Measurements from ENCODE around the gene LATS2. TPM values are rescaled to one million over a fixed set of nuclear protein-coding genes. Genes with fewer than 3 reads are reported as not detected.

LATS2 gene
- 10 to 100 TPM; 33.0 to 69.6 (median 37.5) TPM for total RNA-seq

DNA sequence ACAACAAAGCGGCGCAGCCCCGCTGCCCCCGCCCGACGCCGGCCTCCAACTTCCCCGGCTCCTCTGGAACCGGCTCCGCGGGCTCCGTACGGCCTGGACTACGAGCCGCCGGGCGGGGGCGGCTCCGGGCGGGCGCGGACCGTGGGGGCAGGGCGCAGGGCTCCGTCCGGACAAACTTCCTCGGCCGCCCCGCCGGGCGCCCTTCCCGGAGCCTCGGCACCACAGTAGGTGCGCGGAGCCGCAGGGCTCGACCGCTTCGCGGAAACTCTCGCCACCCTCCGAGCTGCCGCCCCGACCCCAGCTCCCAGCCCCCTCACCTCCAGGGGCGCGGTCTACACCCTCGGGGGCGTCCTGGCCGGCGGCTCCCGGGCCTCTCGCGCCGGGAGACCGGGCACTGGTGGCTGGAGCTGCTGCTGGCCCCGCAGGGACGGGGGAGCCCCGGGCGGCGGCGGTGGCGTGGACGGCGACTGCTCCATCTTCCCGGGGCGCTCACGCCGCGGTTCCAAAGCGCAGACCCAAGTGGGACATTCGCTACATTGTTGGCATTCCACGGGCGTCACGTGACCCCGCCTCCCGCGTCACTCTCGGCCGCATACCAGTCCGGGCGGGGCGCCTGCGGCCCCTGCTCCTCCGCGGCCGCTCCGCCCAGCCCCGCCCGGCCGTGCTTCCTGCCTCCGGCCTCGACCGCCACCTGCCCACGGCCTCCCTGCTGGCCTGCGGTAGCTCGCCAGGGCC, at the start of gene LATS2:
Gene LATS2 (minus strand): TSS at position 558 of the 735 bp plus-strand sequence. CDS start 15,560 bp downstream, outside the sequence.
- peak within 1 kb of the TSS; percentile 75 to 98 (median 93) for H3K4me3 ChIP-seq (replicated peaks in 1 of 3)
- peak within 1 kb of the TSS; percentile 100 for H3K27ac ChIP-seq
- intact Hi-C loops (cut with DNase I), result loop anchor here (5.0 kb wide), 1 partner anchor 119 kb away; no protein-coding TSS in a partner anchor
- no peaks in the 10 kb centered on the region for H3K27me3 ChIP-seq
- peak; percentile 89 to 98 for TF ChIP-seq POLR2A (IDR thresholded peaks at IDR 0.05)
- TF ChIP-seq CTCF (IDR thresholded peaks at IDR 0.05), result peak in 3 of 6 experiments; percentile 41 to 65 (median 43)
- peaks cover 31 to 37% of the 10 kb centered on the region in 2 donors for H3K4me1 ChIP-seq
- H3K9me3 ChIP-seq, result no peaks in the 10 kb centered on the region
- peak; percentile 97 to 98 for DNase-seq
- H3K36me3 ChIP-seq, result no peaks in the 10 kb centered on the region
- 1% methylated on average over 14 to 56 of the region's 96 CpGs for WGBS, 2 donors

- no peak overlapping the region for H3K4me3 ChIP-seq (replicated peaks in 1 of 3)
- no peak for DNase-seq
- WGBS, 2 donors, result 82% methylated on average over 6 to 7 of the region's 7 CpGs
- no peaks in the 10 kb centered on the region for H3K27me3 ChIP-seq
- no peak overlapping the region for H3K27ac ChIP-seq
- intact Hi-C loops (cut with DNase I), result no loop called here
- no peaks in the 10 kb centered on the region for H3K36me3 ChIP-seq
- no peaks in the 10 kb centered on the region for H3K9me3 ChIP-seq
- no peaks in the 10 kb centered on the region for H3K4me1 ChIP-seq
- TF ChIP-seq POLR2A (IDR thresholded peaks at IDR 0.05) (no peak), CTCF (IDR thresholded peaks at IDR 0.05) (no peak)
Measured at GRCh38 chr13:21109168-21109567, 47.8 kb upstream of the LATS2 start.

DNA sequence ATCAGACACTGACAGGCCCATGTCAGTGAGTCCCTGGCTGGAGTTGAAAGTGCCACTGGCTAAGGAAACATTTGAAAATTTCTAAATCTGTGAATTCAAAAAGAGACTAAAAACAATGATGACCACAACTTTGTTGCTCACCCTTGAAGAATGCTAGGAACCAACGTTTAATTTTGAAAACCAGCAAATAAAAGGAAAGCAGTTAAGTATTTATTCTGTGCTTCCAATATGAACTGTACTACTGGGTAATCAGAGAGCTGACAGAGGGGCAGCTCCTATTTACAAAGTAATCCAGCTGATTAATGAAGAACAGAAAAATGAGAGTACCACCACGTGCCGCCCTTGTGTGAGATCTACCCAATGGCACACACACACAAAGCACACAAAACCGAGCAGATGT, 44.7 kb upstream of the LATS2 start:
- no peaks in the 10 kb centered on the region for H3K27me3 ChIP-seq
- no peak overlapping the region for H3K27ac ChIP-seq
- no peaks in the 10 kb centered on the region for H3K36me3 ChIP-seq
- H3K4me3 ChIP-seq (replicated peaks in 1 of 3), result no peak overlapping the region
- no peak for DNase-seq
- WGBS, 2 donors, result 71 to 76% methylated on average over 4 of the region's 4 CpGs
- H3K9me3 ChIP-seq, result no peaks in the 10 kb centered on the region
- intact Hi-C loops (cut with DNase I), result no loop called here
- TF ChIP-seq POLR2A (IDR thresholded peaks at IDR 0.05), result no peak
- TF ChIP-seq CTCF (IDR thresholded peaks at IDR 0.05), result no peak
- H3K4me1 ChIP-seq, result no peaks in the 10 kb centered on the region

- no peaks in the 10 kb centered on the region for H3K9me3 ChIP-seq
- no peak overlapping the region for H3K4me3 ChIP-seq (replicated peaks in 1 of 3)
- H3K36me3 ChIP-seq, result no peaks in the 10 kb centered on the region
- no peak for TF ChIP-seq POLR2A (IDR thresholded peaks at IDR 0.05)
- no peak for TF ChIP-seq CTCF (IDR thresholded peaks at IDR 0.05)
- H3K27me3 ChIP-seq, result no peaks in the 10 kb centered on the region
- no peak overlapping the region for H3K27ac ChIP-seq
- no peaks in the 10 kb centered on the region for H3K4me1 ChIP-seq
- intact Hi-C loops (cut with DNase I), result no loop called here
- WGBS, 2 donors, result 92 to 93% methylated on average over 37 of the region's 37 CpGs
- DNase-seq, result no peak
Measured at GRCh38 chr13:21104199-21105019, 43.0 kb upstream of the LATS2 start.

All from thyroid gland (tissue), 4 donors.